ENCODE results near the gene DCAF5.
A peak's percentile ranks its signal among the peaks of the same experiment; 100 is the strongest.

DCAF5 gene

DNA sequence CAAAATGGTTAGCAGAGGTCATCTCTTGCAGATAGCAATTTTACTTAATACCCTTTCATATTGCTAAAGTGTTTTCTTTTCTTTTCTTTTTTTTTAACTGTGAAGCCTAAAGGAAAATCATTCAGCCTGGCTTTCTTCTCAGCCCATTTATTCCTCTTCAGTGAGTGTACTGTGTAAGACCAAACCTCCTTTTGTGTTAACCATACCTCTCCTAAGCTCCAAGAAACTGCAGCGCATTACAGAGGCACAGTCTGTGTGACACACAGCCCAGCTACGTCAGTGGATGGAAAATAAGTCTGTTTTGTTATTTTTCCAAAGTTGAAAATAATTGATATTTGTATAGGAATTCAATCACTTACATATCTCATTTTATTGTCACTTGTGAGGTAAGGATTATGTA, 21.7 kb downstream of the DCAF5 start:
- no peak overlapping the region for H3K4me3 ChIP-seq (ENCODE audit: low read depth, low read length)
- TF ChIP-seq POLR2A (IDR thresholded peaks at IDR 0.05; ENCODE audit: extremely low read depth, insufficient read length): no peak
- DNase-seq (ENCODE audit: low read depth): no peak

DNA sequence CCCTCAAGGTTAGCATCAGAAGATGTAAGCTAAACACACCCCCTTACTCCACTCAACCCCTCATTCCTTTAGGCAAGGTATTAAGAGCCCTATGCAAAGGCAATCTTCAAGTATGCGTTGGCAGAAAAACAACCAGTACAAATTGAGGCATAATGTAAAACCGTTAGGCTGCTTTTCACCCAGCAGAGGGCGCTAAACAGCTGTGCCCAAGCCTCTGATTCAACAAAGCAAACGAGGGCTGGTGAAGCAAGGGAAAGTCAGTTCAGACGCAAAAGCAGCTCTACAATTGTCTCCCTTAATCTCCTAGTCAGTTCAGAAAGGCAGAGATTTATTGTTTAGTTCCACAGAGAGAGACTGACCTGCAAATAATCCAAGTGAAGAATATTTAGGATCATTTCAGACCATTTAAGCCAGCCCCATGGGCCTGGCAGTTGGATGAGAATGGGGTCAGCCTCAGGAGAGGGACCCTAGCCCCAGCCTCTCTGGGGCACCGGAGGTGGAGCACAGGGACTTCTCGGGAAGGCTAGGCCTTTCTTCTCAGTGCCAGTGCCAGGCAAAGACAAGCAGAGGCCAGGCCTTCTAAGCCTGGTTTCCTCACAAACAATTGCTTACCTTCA, 23.5 kb downstream of the DCAF5 start:
- no peak overlapping the region for H3K4me3 ChIP-seq (ENCODE audit: low read depth, low read length)
- DNase-seq (ENCODE audit: low read depth): peak; percentile 83

GRCh38 chr14:69118305-69118704, 34.6 kb downstream of the DCAF5 start:
- no peak overlapping the region for H3K4me3 ChIP-seq (ENCODE audit: low read depth, low read length)
- no peak for DNase-seq (ENCODE audit: low read depth)
- TF ChIP-seq, protein P1, sequence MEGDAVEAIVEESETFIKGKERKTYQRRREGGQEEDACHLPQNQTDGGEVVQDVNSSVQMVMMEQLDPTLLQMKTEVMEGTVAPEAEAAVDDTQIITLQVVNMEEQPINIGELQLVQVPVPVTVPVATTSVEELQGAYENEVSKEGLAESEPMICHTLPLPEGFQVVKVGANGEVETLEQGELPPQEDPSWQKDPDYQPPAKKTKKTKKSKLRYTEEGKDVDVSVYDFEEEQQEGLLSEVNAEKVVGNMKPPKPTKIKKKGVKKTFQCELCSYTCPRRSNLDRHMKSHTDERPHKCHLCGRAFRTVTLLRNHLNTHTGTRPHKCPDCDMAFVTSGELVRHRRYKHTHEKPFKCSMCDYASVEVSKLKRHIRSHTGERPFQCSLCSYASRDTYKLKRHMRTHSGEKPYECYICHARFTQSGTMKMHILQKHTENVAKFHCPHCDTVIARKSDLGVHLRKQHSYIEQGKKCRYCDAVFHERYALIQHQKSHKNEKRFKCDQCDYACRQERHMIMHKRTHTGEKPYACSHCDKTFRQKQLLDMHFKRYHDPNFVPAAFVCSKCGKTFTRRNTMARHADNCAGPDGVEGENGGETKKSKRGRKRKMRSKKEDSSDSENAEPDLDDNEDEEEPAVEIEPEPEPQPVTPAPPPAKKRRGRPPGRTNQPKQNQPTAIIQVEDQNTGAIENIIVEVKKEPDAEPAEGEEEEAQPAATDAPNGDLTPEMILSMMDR (IDR thresholded peaks at IDR 0.05; ENCODE audit: low read depth, low read length): no peak
- TF ChIP-seq, protein P2, sequence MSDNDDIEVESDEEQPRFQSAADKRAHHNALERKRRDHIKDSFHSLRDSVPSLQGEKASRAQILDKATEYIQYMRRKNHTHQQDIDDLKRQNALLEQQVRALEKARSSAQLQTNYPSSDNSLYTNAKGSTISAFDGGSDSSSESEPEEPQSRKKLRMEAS (IDR thresholded peaks at IDR 0.05; ENCODE audit: low read depth, low read length): no peak
- TF ChIP-seq MYC (IDR thresholded peaks at IDR 0.05; ENCODE audit: low read depth, low read length) (no peak), POLR2A (IDR thresholded peaks at IDR 0.05; ENCODE audit: extremely low read depth, insufficient read length) (no peak)

More for the DNA sequence above, 23.5 kb downstream of the DCAF5 start:
- TF ChIP-seq, protein P2 (IDR thresholded peaks at IDR 0.05; ENCODE audit: low read depth, low read length): no peak
- TF ChIP-seq MYC (IDR thresholded peaks at IDR 0.05; ENCODE audit: low read depth, low read length) (no peak; the same call in 1 of the 2 replicates), POLR2A (IDR thresholded peaks at IDR 0.05; ENCODE audit: extremely low read depth, insufficient read length) (no peak)
- TF ChIP-seq, protein P1 (IDR thresholded peaks at IDR 0.05; ENCODE audit: low read depth, low read length): peak; percentile 83

DNA sequence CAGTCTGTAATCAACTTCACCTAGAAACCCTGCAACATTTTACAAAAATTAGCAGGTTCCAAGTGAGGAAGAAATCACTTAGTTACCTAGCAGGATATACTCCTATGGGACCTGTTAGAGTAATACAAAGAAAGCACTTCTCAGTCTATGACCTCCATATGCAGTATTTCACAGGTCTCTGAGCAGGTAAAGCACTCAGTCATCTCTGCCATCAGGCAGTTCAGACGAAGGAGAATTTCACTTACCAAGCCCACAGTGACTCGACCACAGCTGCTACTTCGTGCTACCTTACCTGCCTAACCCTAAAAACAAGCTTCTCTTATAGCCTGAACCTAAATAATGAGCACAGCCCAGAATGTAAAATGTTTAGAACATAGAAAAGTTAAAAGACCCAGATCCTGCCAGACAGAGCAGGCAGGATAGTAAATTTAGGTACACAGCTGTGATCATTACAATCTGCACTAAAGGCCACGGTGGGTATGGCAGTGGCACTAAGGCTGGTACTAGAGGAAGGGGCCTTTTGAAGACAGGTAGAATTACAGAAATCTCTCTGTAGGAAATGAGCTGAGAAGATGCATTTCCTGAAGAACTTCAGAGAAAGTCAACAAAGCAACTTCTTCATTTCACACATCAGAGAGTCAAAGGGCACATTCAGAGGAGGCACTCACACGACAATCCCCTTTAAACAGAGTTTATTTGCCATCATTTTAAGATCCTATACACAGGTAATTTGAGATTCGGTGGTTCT, 35.7 kb downstream of the DCAF5 start:
- DNase-seq (ENCODE audit: low read depth): no peak
- TF ChIP-seq POLR2A (IDR thresholded peaks at IDR 0.05; ENCODE audit: extremely low read depth, insufficient read length) (no peak), MYC (IDR thresholded peaks at IDR 0.05; ENCODE audit: low read depth, low read length) (no peak)
- TF ChIP-seq, protein P1 (IDR thresholded peaks at IDR 0.05; ENCODE audit: low read depth, low read length): no peak
- TF ChIP-seq, protein P2 (IDR thresholded peaks at IDR 0.05; ENCODE audit: low read depth, low read length): no peak
- no peak overlapping the region for H3K4me3 ChIP-seq (ENCODE audit: low read depth, low read length)

DNA sequence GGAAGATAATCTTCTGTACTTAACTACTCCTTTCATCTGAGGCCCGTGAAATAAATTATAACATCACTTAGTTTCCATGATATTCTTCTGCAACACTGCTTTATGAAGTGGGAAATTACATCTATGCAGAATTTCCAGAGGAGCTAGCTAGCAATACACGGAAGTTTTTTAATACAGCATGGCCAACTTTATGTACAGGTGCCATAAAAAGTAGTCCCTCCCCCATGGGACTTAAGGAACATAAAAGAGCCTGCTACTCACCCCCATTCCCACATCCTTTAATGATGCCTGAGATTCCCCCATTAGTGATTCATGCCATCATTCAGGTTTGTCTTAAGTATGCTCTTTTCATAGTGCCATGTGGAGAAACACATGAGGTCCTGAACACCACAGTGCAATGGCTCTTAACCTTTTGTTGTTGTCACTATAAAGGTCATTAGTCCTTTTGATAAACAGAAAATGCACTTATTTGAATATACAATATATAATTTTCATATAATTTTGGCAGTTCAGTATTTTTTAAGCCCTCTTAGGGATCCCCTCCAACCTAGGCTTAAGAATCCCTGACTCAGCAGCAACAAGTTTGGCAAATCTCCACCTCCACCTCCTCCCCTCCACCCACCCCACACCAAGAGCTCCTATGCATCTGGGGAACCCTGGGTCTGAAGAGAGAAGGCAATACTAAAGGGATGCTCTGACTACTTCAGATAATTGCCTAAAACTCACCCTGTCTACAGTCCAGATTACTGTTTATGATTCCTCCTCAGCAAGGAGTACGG, 37.3 kb downstream of the DCAF5 start:
- TF ChIP-seq MYC (IDR thresholded peaks at IDR 0.05; ENCODE audit: low read depth, low read length): no peak
- no peak for TF ChIP-seq POLR2A (IDR thresholded peaks at IDR 0.05; ENCODE audit: extremely low read depth, insufficient read length)
- DNase-seq (ENCODE audit: low read depth): no peak
- H3K4me3 ChIP-seq (ENCODE audit: low read depth, low read length): no peak overlapping the region

GRCh38 chr14:69114763-69115162, 38.2 kb downstream of the DCAF5 start:
- TF ChIP-seq POLR2A (IDR thresholded peaks at IDR 0.05; ENCODE audit: extremely low read depth, insufficient read length) (no peak), MYC (IDR thresholded peaks at IDR 0.05; ENCODE audit: low read depth, low read length) (no peak)
- TF ChIP-seq, protein P1 (IDR thresholded peaks at IDR 0.05; ENCODE audit: low read depth, low read length): no peak
- TF ChIP-seq, protein P2 (IDR thresholded peaks at IDR 0.05; ENCODE audit: low read depth, low read length): no peak
- no peak overlapping the region for H3K4me3 ChIP-seq (ENCODE audit: low read depth, low read length)
- no peak for DNase-seq (ENCODE audit: low read depth)

All from NB4 (cell line).